Activated CD8-positive, alpha-beta T cell treated with anti-CD3 and anti-CD28 coated beads for 36 hours (primary cell): Measurements from ENCODE around the gene LRRC42. TPM values are rescaled to one million over a fixed set of nuclear protein-coding genes. Genes with fewer than 3 reads are reported as not detected.
A peak's percentile ranks its signal among the peaks of the same experiment; 100 is the strongest.

Source experiments
- ATAC-seq: fragments of 200-7000 bp; cut with Tn5 transposase; one replicate; pipeline ENCODE4 v1.10.0; 2021; ENCODE audit warnings: mild to moderate bottlenecking, moderate library complexity
- CTCF ChIA-PET: fragments of 350-600 bp; sonication (Branson Sonifier 250); formaldehyde crosslinking; loops from one replicate; lab custom pipeline; 2021; ENCODE audit warnings: antibody characterized with exemption; lab: Charles Lee
- POLR2A ChIA-PET: fragments of 350-600 bp; sonication (Branson Sonifier 250); formaldehyde crosslinking; loops from one replicate; lab custom pipeline; 2021; ENCODE audit warnings: antibody characterized with exemption; lab: Charles Lee
- DNase-seq: peaks from one replicate; pipeline ENCODE4 v3.0.0-alpha.2; 2020
- H3K27ac Mint-ChIP-seq: one replicate; pipeline ENCODE4 v1.8.0; 2021; ENCODE audit warnings: mild to moderate bottlenecking, mixed read lengths
- H3K27me3 Mint-ChIP-seq: one replicate; pipeline ENCODE4 v1.8.0; 2021; ENCODE audit warnings: mixed read lengths
- H3K36me3 Mint-ChIP-seq: one replicate; pipeline ENCODE4 v1.8.0; 2021; ENCODE audit warnings: low read depth, mixed read lengths
- H3K4me1 Mint-ChIP-seq: one replicate; pipeline ENCODE4 v1.8.0; 2021; ENCODE audit warnings: low read depth, mixed read lengths
- H3K4me3 Mint-ChIP-seq: one replicate; pipeline ENCODE4 v1.8.0; 2021; ENCODE audit warnings: mild to moderate bottlenecking, moderate library complexity, mixed read lengths
- H3K9me3 Mint-ChIP-seq: one replicate; pipeline ENCODE4 v1.8.0; 2021; ENCODE audit warnings: mixed read lengths
- CTCF ChIP-seq: fragments of 200-600 bp; IDR thresholded peaks from one replicate; pipeline ENCODE4 v1.8.0; 2022; ENCODE audit warnings: antibody characterized with exemption, mild to moderate bottlenecking
- intact Hi-C: fragments of 100-400 bp; cut with micrococcal nuclease; formaldehyde crosslinking; loops from one replicate; pipeline ENCODE4 v1.10.0; 2022
- total RNA-seq, 2 experiments: library from RNA; stranded (reverse); gene quantifications; one replicate each; pipeline ENCODE4 v1.2.3, GENCODE V29; 2021

The LRRC42 gene
- total RNA-seq, 2 experiments from 2014 or later: 26.7 to 29.6 TPM

GRCh38 chr1:53943490-53944043, 2.6 kb upstream of the LRRC42 start:
- Mint-ChIP-seq H3K4me3 (peak overlapping the region; percentile 93), H3K27me3 (no peaks in the 10 kb centered on the region), H3K4me1 (peaks cover 48% of the 10 kb centered on the region), H3K27ac (peak overlapping the region; percentile 39), H3K9me3 (no peaks in the 10 kb centered on the region), H3K36me3 (peaks cover 28% of the 10 kb centered on the region)
- no peak for DNase-seq
- no peak for ATAC-seq
- intact Hi-C loops: loop anchor here (5.0 kb wide), 1 partner anchor 51 kb away; the partner anchor contains the start of gene DIO1
- ChIA-PET CTCF (interaction anchor here (0.7 to 12.2 kb wide), 3 partner anchors 13 to 83 kb away, joined by 3 to 146 read pairs (median 3); partner anchors contain the start of gene YIPF1), POLR2A (interaction anchor here (1.0 to 2.6 kb wide), 3 partner anchors 53 to 106 kb away, joined by 3 to 16 read pairs (median 4); partner anchors contain the start of gene NDC1)
- TF ChIP-seq CTCF: no peak

- Mint-ChIP-seq H3K9me3 (no peaks in the 10 kb centered on the region), H3K27me3 (no peaks in the 10 kb centered on the region), H3K4me3 (peak overlapping the region; percentile 93), H3K36me3 (peaks cover 26% of the 10 kb centered on the region), H3K27ac (peak overlapping the region; percentile 88), H3K4me1 (peaks cover 52% of the 10 kb centered on the region)
- no peak for TF ChIP-seq CTCF
- ATAC-seq (no peak), DNase-seq (peak; percentile 14)
- ChIA-PET CTCF (interaction anchor here (0.8 to 12.2 kb wide), 7 partner anchors 15 to 96 kb away, joined by 3 to 146 read pairs (median 5); no protein-coding TSS in a partner anchor), POLR2A (interaction anchor here (0.9 to 2.6 kb wide), 10 partner anchors 21 to 107 kb away, joined by 3 to 16 read pairs (median 4); partner anchors contain the start of genes NDC1 and YIPF1)
- intact Hi-C loops: loop anchor here (5.0 kb wide), 1 partner anchor 52 kb away; the partner anchor contains the start of gene DIO1
Measured at GRCh38 chr1:53944469-53945182, 1.5 kb upstream of the LRRC42 start.

GRCh38 chr1:53945183-53945432, 1.0 kb upstream of the LRRC42 start:
- intact Hi-C loops: no loop called here
- H3K36me3 Mint-ChIP-seq: peaks cover 26% of the 10 kb centered on the region
- no peaks in the 10 kb centered on the region for H3K9me3 Mint-ChIP-seq
- POLR2A ChIA-PET: interaction anchor here (0.9 to 2.6 kb wide), 9 partner anchors 21 to 107 kb away, joined by 3 to 16 read pairs (median 4); partner anchors contain the start of genes NDC1 and YIPF1
- TF ChIP-seq CTCF: no peak
- CTCF ChIA-PET: interaction anchor here (0.9 to 12.2 kb wide), 7 partner anchors 14 to 97 kb away, joined by 3 to 146 read pairs (median 5); partner anchors contain the start of gene YIPF1
- H3K27me3 Mint-ChIP-seq: no peaks in the 10 kb centered on the region
- ATAC-seq (no peak), DNase-seq (no peak)
- H3K27ac Mint-ChIP-seq: peak overlapping the region; percentile 88
- peak overlapping the region; percentile 93 for H3K4me3 Mint-ChIP-seq
- H3K4me1 Mint-ChIP-seq: peaks cover 54% of the 10 kb centered on the region

- no peak for TF ChIP-seq CTCF
- no peaks in the 10 kb centered on the region for H3K27me3 Mint-ChIP-seq
- peak; percentile 99 for DNase-seq
- POLR2A ChIA-PET: interaction anchor here (0.9 to 2.6 kb wide), 7 partner anchors 22 to 108 kb away, joined by 3 to 16 read pairs (median 5); partner anchors contain the start of genes NDC1 and YIPF1
- no peaks in the 10 kb centered on the region for H3K9me3 Mint-ChIP-seq
- peak; percentile 86 for ATAC-seq
- peak within 1 kb of the TSS; percentile 88 for H3K27ac Mint-ChIP-seq
- H3K4me3 Mint-ChIP-seq: peak within 1 kb of the TSS; percentile 93
- intact Hi-C loops: no loop called here
- H3K36me3 Mint-ChIP-seq: peaks cover 24% of the 10 kb centered on the region
- peaks cover 53% of the 10 kb centered on the region for H3K4me1 Mint-ChIP-seq
- CTCF ChIA-PET: interaction anchor here (0.9 to 12.2 kb wide), 9 partner anchors 14 to 97 kb away, joined by 3 to 146 read pairs (median 4); partner anchors contain the start of gene YIPF1
Measured at GRCh38 chr1:53945433-53946251, 508 bp upstream of the LRRC42 start, which contains the start of gene IFT25. Gene IFT25, minus strand, starts transcription at chr1:53945699. Its CDS starts 5,617 bp downstream, at chr1:53940082.
